ENCODE data around the gene GOLGA8M.
"Not testable (repeated sequence)": the region's sequence is repeated elsewhere in the genome, so short reads cannot be mapped to it uniquely, and the experiment has no call there.

DNA sequence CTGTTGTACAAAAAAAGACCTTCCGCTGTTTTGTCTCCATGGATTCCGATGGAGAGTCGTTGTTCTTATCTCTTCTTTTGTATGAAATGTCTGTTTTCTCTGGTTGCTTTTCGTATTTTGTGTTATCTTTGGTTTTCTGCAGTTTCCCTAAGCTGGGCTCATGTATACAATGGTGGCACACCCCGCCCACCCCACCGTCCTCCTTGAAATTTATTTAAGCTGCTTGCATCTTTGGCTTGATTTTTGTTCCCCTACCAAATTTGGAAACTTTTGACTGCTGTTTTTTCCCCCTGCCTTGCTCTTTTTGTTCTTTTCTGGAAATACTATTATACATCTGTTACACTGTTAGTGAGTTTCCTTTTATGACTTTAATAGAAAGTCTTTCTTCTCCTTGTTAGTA lies 47.6 kb downstream of the GOLGA8M start:
- TF ChIP-seq ARNTL (CRISPR knock-in tag; IDR thresholded peaks at IDR 0.05; ENCODE audit: borderline replicate concordance, low read depth); PATZ1 (CRISPR knock-in tag; IDR thresholded peaks at IDR 0.05; ENCODE audit: borderline replicate concordance); CSDC2 (CRISPR knock-in tag; IDR thresholded peaks at IDR 0.05); ESRRG (CRISPR knock-in tag; IDR thresholded peaks at IDR 0.05); ZFP3 (CRISPR knock-in tag; IDR thresholded peaks at IDR 0.05); ZFP30 (CRISPR knock-in tag; IDR thresholded peaks at IDR 0.05); TCF4 (CRISPR knock-in tag; IDR thresholded peaks at IDR 0.05; ENCODE audit: borderline replicate concordance); CREB5 (CRISPR knock-in tag; IDR thresholded peaks at IDR 0.05; ENCODE audit: low read depth); TOX (CRISPR knock-in tag; IDR thresholded peaks at IDR 0.05; ENCODE audit: borderline replicate concordance); RARB (CRISPR knock-in tag; IDR thresholded peaks at IDR 0.05): not testable (repeated sequence)
- TF ChIP-seq, protein P1, sequence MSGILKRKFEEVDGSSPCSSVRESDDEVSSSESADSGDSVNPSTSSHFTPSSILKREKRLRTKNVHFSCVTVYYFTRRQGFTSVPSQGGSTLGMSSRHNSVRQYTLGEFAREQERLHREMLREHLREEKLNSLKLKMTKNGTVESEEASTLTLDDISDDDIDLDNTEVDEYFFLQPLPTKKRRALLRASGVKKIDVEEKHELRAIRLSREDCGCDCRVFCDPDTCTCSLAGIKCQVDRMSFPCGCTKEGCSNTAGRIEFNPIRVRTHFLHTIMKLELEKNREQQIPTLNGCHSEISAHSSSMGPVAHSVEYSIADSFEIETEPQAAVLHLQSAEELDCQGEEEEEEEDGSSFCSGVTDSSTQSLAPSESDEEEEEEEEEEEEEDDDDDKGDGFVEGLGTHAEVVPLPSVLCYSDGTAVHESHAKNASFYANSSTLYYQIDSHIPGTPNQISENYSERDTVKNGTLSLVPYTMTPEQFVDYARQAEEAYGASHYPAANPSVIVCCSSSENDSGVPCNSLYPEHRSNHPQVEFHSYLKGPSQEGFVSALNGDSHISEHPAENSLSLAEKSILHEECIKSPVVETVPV (CRISPR knock-in tag; IDR thresholded peaks at IDR 0.05) = not testable (repeated sequence)
- TF ChIP-seq, protein P2, sequence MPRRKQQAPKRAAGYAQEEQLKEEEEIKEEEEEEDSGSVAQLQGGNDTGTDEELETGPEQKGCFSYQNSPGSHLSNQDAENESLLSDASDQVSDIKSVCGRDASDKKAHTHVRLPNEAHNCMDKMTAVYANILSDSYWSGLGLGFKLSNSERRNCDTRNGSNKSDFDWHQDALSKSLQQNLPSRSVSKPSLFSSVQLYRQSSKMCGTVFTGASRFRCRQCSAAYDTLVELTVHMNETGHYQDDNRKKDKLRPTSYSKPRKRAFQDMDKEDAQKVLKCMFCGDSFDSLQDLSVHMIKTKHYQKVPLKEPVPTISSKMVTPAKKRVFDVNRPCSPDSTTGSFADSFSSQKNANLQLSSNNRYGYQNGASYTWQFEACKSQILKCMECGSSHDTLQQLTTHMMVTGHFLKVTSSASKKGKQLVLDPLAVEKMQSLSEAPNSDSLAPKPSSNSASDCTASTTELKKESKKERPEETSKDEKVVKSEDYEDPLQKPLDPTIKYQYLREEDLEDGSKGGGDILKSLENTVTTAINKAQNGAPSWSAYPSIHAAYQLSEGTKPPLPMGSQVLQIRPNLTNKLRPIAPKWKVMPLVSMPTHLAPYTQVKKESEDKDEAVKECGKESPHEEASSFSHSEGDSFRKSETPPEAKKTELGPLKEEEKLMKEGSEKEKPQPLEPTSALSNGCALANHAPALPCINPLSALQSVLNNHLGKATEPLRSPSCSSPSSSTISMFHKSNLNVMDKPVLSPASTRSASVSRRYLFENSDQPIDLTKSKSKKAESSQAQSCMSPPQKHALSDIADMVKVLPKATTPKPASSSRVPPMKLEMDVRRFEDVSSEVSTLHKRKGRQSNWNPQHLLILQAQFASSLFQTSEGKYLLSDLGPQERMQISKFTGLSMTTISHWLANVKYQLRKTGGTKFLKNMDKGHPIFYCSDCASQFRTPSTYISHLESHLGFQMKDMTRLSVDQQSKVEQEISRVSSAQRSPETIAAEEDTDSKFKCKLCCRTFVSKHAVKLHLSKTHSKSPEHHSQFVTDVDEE (CRISPR knock-in tag; IDR thresholded peaks at IDR 0.05) = not testable (repeated sequence)

All from SK-N-SH treated with all-trans-retinoic acid at 6 μM for 48 hours (cell line).